ENCODE data around the gene CTF1.
A peak's percentile ranks its signal among the peaks of the same experiment; 100 is the strongest.
"Not testable (repeated sequence)": the region's sequence is repeated elsewhere in the genome, so short reads cannot be mapped to it uniquely, and the experiment has no call there.

The CTF1 gene, protein sequence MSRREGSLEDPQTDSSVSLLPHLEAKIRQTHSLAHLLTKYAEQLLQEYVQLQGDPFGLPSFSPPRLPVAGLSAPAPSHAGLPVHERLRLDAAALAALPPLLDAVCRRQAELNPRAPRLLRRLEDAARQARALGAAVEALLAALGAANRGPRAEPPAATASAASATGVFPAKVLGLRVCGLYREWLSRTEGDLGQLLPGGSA

DNA sequence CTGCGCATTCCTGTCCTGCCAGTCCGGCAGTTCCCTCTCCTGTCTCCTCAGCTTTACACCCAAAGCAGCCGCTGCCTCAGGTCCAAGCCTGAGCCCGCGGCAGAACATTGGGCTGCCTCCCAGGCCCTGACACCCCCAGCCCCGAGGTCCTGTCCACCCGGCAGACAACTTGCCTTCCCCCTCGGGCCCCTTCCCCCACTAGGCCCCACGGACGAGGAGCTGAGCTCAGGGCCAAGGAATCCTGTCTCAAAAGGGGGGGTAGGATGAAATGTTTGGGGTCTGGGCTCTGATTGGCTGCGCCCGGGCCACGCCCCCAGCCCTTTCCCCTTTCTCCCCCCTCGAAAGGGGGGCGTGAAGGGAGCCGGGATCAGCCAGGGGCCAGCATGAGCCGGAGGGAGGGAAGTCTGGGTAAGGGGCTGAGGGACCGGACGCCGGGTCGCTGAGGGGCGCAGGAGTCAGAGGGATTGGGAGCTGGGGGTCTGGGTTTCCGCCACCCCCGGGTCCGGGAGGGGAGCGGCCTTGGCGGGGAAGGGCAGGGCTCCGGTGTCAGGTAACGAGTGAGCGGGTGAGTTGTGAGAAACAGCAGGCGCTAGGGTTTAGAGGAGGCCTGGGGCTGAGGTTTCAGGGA lies at the start of gene CTF1:
Gene CTF1 (plus strand): TSS at position 354 of the 628 bp plus-strand sequence. CDS start 30 bp downstream, at position 384.
- peak; percentile 73 for DNase-seq (ENCODE audit: low spot score)

DNA sequence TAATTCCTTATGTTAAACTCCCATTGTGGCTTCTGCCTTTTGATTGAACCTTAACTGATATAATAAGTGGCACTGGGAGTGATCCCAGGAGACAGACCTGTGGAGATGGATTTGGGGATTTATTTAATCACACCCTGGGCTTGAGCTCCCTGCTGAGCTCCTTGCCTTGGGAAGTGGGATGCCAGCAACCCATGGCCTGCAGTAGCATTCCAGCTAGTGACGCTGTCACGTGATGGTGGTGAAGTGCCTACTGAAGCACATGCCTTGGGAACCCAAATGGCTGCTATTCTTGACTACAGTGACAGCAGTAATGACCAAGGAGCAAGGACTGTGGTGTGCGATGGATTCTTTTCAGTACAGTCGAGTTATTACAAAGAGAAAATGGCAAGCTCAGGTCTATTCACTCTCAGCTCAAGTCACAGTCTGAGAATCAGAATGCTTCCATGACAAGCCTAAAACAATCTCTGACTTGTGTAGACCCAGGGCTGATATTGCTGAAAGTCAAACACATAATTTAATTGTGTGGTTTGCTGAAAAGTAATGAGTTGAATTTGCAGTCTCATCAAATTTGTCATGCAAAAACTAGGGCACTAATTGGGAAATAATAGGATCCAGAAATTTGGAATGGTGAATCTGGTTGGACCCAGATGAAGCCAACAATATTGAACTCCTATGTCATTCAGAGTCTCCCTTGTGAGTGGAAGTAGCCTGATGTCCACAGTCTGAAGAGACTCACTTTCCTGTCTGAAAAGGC lies 49.6 kb upstream of the CTF1 start:
- no peak for DNase-seq (ENCODE audit: low spot score)

DNA sequence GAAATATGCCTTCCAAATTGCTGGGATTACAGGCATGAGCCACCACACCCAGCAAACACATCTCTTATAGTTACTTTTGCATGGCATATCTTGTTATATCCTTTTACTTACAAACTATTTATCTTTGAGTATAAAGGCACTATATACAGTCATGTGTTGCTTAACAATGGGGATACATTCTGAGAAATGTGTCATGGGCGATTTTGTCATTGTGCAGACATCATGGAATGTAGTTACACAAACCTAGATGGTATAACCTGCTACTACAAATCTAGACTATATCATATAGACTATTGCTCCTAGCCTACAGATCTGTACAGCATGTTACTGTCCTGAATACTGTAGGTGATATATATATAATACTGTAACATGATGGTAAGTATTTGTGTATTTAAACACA lies 46.2 kb upstream of the CTF1 start:
- no peak for DNase-seq (ENCODE audit: low spot score)

DNA sequence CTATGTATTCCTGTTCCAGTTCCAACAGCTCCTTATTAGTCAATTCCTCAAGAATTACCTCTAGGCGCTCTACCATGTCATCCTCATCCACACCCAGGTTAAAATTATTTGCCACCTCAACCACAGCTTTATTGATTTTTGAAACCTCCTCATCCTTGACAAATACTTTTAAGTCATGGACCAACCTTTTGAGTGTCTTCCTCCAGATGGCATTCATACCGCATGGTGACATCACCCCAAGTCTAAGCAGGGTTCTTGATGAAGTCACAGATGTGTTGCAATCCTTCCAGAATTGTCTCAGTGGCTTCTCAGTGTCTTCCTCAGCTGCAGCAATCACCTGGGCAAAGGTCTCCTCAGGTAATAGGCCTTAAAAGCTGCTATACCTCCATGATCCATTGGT lies 42.7 kb upstream of the CTF1 start:
- no peak for DNase-seq (ENCODE audit: low spot score)

DNA sequence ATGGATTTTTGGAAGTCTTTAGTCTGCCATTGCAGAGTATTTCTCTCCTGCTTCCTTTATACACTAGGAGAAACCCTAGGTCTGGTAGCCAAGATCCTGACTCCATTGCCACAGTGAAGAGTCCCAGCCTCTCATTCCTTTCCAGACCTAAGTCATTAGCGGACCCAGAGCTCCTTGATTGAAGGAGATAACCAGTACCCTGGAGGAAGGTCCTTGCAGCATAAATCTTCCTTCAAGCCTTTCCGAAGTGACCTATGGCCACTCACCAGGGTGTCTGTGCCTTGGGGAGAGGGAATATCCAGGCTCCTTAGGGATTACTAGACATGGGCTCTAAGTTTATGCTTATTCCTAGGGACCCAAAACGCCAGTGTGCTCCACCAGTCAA lies 38.3 kb upstream of the CTF1 start:
- no peak for DNase-seq (ENCODE audit: low spot score)

DNA sequence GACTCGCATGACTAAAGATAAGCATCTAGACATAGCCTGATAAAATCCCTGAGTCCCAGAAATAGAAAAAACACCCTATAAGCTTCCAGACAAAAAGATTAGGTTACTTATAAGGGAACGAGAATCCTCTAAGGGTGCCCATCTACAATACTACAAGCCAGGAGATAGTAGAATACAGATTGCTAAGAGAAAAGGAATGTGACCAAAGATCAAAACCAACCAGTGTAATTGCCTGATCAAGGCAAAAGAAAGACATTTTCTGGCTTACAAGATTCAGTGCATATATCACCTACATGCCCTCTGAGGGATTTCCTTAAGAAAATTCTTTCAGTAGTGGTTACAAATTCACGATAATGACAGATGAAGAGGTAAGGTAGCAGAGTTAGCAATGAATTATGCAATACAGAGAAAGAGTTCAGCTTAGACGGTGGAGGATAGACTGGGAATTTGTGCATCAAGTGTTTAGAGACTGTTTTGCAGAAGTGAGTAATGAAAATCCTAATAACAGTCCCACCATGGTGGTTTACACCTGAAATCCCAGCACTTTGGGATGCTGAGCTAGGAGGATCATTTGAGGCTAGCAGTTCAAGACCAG lies 37.5 kb upstream of the CTF1 start:
- no peak for DNase-seq (ENCODE audit: low spot score)

DNA sequence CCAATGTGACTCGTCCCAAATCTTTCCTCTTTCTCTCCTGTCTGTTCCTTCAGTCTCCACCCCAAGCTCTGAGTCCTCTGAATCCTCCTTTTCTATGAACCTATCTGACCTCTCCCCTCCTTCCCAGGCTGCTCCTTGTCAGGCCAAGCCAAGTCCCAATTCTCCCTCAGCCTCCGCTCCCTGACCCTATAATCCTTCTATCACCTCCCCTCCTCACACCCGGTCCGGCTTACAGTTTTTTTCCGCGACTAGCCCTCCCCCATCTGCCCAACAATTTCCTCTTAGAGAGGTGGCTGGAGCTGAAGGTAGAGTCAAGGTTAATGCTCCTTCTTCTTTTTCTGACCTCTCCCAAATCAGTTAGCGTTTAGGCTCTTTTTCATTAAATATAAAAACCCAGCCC lies 35.7 kb upstream of the CTF1 start:
- not testable (repeated sequence) for DNase-seq (ENCODE audit: low spot score)

DNA sequence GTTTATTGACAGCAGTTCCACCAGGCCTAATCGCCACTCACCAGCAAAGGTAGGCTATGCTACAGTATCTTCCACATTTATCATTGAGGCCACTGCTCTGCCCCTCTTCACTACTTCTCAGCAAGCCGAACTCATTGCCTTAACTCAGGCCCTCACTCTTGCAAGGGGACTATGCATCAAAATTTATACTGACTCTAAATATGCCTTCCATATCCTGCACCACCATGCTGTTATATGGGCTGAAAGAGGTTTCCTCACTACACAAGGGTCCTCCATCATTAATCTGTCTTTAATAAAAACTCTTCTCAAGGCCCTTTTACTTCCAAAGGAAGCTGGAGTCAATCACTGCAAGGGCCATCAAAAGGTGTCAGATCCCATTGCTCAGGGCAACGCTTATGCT lies 33.2 kb upstream of the CTF1 start:
- DNase-seq (ENCODE audit: low spot score), result not testable (repeated sequence)

DNA sequence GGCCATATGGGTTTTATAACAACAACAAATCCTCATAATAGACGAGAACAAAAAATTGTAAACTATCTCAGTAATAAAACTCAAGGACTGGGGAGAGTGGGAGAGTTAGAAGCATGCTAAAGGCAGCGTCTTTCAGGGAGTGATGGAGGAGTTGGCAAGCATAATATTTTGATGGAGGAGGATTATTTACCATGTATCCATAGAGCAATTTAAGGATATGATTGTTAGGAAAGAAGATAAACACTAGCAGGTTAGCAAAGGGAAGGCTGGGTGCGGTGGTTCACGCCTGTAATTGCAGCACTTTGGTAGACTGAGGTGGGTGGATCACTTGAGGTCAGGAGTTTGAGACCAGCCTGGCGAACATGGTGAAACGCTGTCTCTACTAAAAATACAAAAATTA lies 30.4 kb upstream of the CTF1 start:
- DNase-seq (ENCODE audit: low spot score), result no peak

DNA sequence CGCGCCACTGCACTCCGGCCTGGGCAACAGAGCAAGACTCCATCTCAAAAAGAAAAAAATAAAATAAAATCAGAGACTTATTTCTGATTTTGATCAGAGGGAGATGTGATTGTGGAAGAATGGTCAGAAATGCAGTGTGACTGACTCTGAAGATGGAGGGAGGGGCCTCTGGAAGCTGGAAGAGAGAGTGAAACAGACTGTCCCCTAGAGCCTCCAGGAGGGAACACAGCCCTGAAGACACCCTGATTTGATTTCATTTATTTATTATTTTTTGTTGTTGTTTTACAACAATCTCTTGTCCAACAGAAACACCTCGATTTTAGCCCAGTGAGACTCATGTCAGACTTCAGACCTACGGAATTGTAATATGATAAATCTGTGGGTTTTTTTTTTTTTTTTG lies 28.7 kb upstream of the CTF1 start:
- DNase-seq (ENCODE audit: low spot score), result no peak

DNA sequence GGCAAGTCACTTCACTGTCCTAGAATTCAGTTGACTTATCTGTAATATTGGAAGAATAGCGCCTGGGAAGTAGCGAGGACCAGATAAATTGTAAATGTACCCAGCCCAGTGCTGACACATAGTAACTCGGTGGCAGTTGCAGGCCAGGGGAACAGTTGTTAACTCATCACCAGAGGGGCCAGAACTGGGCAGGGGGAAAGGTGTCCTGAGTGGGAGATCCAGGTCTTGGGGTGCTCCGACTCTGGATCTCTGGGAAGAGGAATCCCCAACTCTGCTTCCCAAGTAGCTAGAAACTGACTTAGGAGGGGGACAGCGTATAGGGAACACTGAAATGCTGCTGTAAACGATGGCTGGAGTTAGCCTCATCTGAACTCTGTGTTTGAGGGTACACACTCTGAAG lies 25.5 kb upstream of the CTF1 start:
- DNase-seq (ENCODE audit: low spot score), result no peak

DNA sequence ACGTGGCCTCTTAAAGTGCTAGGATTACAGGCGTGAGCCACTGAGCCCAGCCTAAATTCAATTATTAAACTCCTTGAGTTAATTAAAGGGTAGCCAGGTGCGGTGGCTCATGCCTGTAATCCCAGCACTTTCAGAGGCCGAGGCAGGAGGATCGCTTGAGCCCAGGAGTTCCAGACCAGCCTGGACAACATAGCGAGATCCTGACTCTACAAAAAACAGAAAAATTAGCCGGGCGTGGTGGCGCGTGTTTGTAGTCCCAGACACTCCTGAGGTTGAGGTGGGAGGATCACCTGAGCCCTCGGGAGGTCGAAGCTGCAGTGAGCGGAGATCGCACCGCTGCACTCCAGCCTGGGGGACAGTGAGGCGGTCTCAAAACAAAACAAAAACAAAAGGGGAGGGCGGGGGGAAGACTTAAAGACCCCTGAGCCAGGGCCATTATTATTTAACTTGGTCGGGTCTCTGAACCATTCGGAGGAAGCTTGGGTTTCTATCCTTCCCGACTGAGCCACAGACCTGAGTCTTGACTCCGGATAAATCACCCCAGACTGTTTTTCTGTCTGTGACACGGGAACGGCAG lies 22.1 kb upstream of the CTF1 start:
- DNase-seq (ENCODE audit: low spot score), result no peak

DNA sequence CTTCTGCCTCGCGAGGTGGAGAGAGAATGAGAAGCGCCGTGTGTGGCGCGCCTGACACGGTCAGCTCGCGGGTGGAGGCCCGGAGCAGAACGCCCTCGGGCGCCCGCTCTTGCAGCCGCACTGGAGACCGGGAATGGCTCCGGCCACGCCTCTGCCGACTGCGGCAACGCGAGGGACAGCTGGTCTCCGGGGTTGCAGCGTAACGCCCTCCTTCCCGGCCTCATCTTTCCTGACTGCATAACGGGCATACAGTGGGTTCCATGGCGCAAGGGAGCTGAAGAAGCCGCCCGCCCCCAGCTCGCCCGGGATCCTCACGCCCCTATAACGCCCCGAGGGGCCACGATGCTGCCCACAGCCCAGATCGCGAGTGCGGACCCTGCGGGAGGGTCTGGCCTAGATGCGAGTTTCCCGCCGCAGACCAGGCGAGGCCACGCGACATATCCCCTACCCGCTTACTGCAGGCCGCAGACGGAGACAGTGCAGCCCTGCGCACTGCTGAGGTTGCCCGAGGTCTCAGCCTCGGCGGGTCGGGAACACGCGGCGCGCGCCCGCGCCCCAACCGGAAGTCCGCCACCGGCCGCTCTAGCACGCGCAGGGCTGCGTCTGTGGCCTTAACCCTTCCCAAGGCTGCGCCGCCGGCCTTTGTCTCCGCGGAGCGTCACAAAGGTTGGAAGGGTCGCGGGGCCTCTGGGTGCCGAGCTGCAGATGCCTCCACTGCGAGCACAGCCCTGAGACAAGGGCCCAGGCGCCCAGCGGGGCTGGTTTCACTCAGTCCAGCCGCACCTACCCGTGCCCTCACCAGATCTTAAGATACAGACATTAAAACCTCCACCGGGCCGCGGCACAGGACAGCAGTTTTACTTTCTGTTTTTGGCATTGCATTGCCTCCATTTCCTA lies 21.3 kb upstream of the CTF1 start:
- peak; percentile 92 for DNase-seq (ENCODE audit: low spot score)

DNA sequence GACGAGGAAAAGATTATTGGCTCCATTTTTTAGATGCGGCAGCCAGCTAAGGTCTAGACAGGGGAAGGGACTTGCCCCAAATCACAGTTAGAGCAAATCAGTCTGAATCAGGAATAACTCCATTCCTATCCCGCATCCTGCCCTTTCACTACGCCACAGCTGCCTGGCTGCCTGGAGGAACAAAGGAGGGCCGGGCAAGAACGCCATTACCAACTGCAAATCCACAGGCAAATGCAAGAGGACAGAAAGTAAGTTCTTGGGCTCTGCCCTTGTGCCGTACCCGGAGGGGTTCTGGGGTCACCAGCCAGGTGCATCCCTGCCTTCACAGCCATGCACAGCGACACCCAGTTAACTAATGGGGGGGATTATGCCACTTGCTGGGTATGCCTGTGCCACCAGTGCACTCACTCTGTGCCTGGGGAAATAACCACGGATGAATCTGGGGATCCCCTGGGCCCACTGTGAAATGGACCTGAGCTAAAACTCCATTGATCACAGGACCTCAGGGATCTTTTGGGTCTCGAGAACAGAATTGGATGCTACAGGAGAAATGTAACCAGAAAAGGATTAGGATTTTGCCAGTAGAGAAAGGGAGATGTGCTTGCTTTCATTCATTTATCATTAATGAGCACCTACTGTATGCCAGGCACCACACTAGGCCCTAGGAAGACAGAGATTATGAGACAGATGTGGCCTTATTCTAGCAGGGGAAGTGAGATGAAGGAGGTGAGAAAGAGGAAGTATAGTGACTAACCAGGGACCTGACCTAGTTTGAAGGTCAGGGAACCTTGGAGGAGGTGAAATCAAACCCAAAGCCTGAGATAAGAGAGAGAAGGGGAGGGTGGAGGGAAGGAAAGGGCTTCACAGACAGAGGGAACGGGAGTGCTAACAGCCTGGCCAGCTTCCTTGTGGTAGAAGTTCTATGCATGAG lies 20.3 kb upstream of the CTF1 start:
- DNase-seq (ENCODE audit: low spot score), result no peak

DNA sequence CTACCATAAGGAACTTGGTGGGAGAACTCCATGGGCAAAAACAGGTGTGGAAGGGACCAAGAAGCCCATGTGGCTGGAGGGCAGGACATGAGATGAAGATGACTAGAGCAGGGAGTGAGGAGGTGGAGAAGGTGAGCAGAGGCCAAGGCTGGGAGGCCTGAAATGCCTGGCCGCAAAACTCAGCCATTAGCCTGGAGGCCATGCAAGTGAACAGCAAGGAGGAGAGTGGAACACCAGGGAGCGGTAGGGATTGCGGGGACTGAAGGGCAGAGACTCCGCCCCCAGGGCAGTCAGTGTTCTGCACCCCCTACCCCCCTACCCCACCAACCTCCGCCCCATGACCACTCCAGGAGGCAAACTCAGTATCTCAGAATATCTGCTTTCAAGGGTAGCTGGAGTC lies 19.5 kb upstream of the CTF1 start:
- no peak for DNase-seq (ENCODE audit: low spot score)

DNA sequence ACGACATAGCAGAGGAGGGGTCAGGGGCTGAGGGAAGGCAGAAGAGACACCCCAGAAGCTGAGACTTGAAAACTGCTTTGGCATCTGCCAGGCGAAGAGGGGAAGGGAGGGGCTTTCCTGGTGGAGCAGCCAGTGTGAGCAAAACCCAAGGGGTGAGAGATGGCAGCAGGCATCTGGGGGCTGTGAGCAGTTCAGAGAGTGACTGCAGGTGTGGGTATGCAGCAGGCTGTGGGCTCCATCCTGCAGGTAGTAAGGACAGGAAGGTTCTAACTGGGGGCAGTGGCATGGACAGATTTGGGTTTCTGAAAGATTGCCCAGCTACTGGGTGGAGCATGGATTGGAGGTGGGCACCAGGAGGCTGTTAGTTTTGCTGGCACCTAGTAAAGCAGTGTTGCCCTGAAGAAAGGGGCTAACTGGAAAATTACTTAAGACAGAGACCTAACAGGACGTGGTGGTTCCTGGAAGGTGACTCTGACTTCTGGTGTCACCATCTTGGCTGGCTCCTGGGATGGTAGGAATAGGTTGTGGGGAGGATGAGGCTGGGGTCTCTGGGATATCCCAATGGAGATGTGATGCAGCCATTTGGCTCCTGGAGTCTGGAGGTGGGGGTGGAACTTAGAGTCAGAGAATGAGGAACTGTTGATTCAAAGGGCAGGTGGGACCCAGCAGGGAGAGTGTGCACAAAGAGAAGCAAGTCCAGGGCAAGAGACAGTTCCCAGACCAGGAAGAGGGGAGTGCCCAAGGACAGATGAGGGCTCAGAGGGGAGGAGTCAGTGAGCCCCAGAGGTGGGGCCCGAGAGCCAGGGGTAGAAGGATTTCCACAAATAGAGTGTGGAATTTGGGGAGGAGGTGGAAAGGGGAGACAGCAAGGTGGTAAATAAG lies 13.7 kb upstream of the CTF1 start:
- no peak for DNase-seq (ENCODE audit: low spot score)

DNA sequence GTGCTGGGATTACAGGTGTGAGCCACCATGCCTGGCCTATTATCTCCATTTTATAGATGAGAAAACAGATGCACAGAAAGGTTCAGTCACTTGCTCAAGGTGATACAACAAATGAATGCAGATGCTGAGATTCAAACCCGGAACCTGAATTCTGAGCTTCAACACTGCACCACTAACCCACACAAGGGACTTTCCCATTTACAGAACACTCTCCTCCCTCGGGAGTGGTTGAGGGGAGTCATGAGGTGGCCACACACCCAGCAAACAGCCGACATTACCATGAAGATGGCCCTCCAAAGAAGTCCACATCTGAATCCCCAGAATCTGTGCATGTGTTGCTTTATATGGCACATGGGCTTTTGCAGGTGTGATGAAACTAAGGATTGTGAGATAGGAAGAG lies 11.7 kb upstream of the CTF1 start:
- no peak for DNase-seq (ENCODE audit: low spot score)

DNA sequence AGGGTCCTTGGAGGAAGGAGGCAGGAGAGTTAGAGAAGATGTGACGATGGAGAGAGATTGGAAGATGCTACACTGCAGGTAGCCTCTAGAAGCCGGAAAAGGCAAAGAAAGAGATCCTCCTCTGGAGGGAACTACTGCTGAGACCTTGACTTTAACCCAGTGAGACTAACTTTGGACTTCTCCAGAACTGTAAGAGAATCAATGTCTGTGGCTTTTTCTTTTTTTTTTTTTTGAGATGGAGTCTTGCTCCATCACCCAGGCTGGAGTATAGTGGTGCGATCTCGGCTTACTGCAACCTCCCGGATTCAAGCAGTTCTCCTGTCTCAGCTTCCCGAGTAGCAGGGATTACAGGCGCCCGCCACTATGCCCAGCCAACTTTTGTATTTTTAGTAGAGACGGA lies 11.2 kb upstream of the CTF1 start:
- DNase-seq (ENCODE audit: low spot score), result no peak

DNA sequence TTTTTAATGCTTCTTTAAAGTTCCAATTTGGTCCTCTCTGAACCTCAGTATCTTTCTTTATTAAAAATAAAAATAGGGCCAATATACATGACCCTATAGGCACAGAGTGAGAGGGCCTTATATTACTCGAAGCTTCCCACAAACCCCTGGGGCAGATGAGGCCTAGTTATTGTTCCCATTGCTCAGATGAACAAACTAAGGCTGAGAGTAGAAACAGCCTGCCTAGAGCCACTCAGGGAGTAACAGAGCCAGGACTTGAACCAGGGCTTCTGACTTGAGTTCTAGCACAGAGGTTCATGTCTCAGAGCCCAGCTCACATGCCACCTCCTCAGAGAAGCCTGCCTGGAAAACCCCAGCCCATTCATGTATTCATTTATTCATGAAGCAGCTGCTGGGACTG lies 10.3 kb upstream of the CTF1 start:
- DNase-seq (ENCODE audit: low spot score), result no peak

DNA sequence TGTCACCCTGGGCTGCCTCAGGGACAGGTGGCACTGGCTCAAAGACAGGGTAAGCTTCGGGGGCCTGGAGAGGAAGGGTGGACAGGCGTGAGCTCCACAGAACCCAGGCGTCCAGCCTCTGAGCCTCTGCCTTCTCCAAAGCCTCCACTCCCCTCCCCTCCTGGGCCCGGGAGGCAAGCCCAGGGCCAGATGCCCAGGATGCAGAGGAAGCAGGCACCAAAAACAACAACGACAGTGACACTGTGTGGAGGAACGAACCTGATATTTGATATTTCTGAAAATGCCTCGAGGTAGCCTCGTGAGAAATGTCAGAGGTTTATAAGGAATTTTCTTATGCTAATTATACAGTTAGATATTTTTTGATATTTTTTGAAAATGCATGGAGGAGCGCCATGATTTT lies 8.5 kb upstream of the CTF1 start:
- DNase-seq (ENCODE audit: low spot score), result no peak

All from putamen (tissue), 1 donor.